Peyer's patch (tissue), 4 donors: ENCODE data around the gene TMCO4. TPM values are rescaled to one million over a fixed set of nuclear protein-coding genes. Genes with fewer than 3 reads are reported as not detected.

Experiments
- DNase-seq, 3 donors: peaks; one replicate each; pipeline ENCODE4 v3.0.0-alpha.2; 2017 to 2019
- H3K27ac ChIP-seq, 4 donors: fragments of 200-600 bp; sonication (generic); one replicate each; pipeline ENCODE4 v1.5.1; 2016 to 2019
- H3K27me3 ChIP-seq, 2 donors: fragments of 200-600 bp; sonication (generic); one replicate each; pipeline ENCODE4 v1.5.1; 2019
- H3K36me3 ChIP-seq, 3 donors: fragments of 200-600 bp; sonication (generic); one replicate each; pipeline ENCODE4 v1.5.1; 2016 to 2019
- H3K4me1 ChIP-seq, 4 donors: fragments of 200-600 bp; sonication (generic); one replicate each; pipeline ENCODE4 v1.5.1; 2016 to 2019
- H3K4me3 ChIP-seq, 4 donors: fragments of 200-600 bp; sonication (generic); 1 replicate in 3 of 4; 2 replicates in 1 of 4; pipeline ENCODE4 v1.5.1; 2016 to 2019; ENCODE audit warnings: mild to moderate bottlenecking in 1 of 4
- H3K9me3 ChIP-seq, 4 donors: fragments of 200-600 bp; sonication (generic); one replicate each; pipeline ENCODE4 v1.5.1; 2016 to 2019; ENCODE audit warnings: mild to moderate bottlenecking in 1 of 4
- POLR2A ChIP-seq, 2 donors: fragments of 450-650 bp; IDR thresholded peaks; one replicate each; pipeline ENCODE4 v1.5.1; 2017; ENCODE audit warnings: antibody characterized with exemption in 2 of 2, mild to moderate bottlenecking in 2 of 2, moderate library complexity in 2 of 2
- total RNA-seq, 4 donors: library from RNA; depleted of rRNA; stranded (reverse); fragments of >200 nt; gene quantifications; one replicate each; pipeline ENCODE4 v1.1.0, GENCODE V29; 2016
- TF ChIP-seq, protein P1 (sequence below), 6 experiments: fragments of 450-650 bp in 4 of 6; fragments of 200-600 bp in 2 of 6; sonication (generic) in 1 of 6; IDR thresholded peaks; one replicate each; pipeline ENCODE4 v1.5.1; 2017 to 2019; ENCODE audit warnings: antibody characterized with exemption in 6 of 6, mild to moderate bottlenecking in 3 of 6, moderate library complexity in 1 of 6

Gene TMCO4
- total RNA-seq, 4 donors from 2014 or later: 13.5 to 40.4 (median 26.1) TPM

DNA sequence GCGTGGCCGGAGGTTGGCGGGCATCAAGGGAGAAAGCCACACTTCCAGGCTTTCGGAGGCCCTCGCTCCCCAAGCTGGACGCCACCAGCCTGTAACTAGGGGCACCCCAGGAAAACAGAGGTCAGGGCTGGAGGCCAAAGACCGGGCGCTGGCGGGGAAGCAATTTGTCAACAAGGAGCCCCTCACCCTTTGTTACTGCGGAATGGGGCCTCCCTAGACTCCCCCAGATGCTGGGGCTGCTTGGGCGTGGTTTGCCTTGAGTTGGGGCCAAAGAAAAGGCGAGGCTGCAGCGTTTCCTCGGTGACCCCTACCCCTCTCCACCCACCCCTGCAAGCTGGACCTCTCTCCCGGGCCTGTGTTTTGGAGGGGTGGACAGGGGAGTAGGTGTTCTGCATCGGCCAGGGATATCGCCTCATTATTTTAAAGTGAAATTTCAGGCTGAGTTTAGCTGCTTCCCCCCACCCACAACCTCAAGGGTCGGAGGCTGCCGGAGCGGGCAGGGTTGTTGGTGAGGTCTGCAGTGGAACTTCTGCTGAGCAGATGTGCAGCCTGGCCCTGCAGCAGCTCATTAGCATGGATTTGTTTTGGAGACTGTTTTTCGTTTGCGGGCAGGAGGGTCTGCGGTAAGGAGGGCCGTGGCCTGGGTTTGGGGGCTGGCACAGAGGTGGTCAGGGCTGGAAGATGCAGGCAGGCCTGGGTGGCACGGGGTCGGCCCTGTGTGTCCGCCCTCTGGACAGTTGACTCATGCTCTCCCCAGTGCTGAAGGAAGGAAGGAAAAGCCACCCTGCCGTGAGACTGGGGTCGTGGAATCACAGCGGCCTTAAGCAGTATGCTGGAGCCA lies 154.1 kb downstream of the TMCO4 start:
- Histone ChIP-seq H3K4me1 (peaks cover 2 to 58% (median 9%) of the 10 kb centered on the region in 4 donors), H3K9me3 (no peaks in the 10 kb centered on the region), H3K27me3 (no peaks in the 10 kb centered on the region), H3K36me3 (no peaks in the 10 kb centered on the region), H3K27ac (peak overlapping the region; percentile 75 to 99 (median 95)), H3K4me3 (peak overlapping the region; percentile 63 to 91 (median 80))
- no peak for TF ChIP-seq POLR2A (IDR thresholded peaks at IDR 0.05)
- DNase-seq: no peak

DNA sequence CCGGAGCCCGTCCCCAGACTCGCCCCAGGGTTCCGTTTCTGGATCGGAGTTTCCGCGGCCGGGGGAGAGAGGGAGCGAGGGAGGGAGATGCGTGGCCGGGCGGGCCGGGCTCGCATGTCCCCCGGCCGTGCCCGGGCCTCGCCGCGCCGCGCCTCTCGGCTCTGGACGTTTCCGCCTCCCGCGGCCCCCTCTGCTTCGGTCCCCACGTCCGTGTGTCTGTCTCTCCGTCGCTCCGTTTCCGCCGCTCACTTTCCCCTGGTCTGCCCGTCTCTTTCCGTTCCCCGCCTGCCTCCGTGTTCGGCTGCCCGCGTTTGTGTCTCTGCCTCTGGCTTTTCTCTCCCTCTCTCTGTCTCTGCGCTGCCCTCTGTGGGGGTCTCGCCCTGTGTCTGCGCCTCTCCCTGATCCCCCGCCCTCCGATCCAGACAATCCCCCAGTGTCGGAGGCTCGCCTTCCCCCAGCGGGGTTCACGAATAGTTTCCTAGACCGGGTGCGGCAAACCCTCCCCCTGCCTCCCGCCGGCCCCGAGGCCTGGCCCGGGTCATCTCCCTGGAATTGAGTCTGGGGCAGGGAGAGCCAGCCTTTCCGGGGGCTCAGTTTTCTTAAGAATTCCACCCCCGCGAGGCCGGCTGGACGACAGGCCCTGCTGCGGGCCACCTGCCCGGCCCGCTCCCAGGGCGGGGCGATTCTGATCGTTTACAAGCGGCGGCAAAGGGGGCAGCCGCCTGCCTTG lies 154.9 kb downstream of the TMCO4 start:
- H3K4me1 ChIP-seq: peaks cover 0 to 55% (median 9%) of the 10 kb centered on the region in 4 donors
- H3K27ac ChIP-seq: peak overlapping the region; percentile 75 to 99 (median 95)
- H3K27me3 ChIP-seq: no peaks in the 10 kb centered on the region
- no peaks in the 10 kb centered on the region for H3K9me3 ChIP-seq
- DNase-seq: peak; percentile 23 to 73 (median 67)
- peak in 1 of 2 donors; percentile 30 for TF ChIP-seq POLR2A (IDR thresholded peaks at IDR 0.05)
- TF ChIP-seq, protein P1, sequence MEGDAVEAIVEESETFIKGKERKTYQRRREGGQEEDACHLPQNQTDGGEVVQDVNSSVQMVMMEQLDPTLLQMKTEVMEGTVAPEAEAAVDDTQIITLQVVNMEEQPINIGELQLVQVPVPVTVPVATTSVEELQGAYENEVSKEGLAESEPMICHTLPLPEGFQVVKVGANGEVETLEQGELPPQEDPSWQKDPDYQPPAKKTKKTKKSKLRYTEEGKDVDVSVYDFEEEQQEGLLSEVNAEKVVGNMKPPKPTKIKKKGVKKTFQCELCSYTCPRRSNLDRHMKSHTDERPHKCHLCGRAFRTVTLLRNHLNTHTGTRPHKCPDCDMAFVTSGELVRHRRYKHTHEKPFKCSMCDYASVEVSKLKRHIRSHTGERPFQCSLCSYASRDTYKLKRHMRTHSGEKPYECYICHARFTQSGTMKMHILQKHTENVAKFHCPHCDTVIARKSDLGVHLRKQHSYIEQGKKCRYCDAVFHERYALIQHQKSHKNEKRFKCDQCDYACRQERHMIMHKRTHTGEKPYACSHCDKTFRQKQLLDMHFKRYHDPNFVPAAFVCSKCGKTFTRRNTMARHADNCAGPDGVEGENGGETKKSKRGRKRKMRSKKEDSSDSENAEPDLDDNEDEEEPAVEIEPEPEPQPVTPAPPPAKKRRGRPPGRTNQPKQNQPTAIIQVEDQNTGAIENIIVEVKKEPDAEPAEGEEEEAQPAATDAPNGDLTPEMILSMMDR (IDR thresholded peaks at IDR 0.05): no peak
- no peaks in the 10 kb centered on the region for H3K36me3 ChIP-seq
- peak overlapping the region; percentile 63 to 91 (median 80) for H3K4me3 ChIP-seq

GRCh38 chr1:19644395-19644680 lies 155.4 kb downstream of the TMCO4 start:
- Histone ChIP-seq H3K4me1 (peaks cover 0 to 50% (median 9%) of the 10 kb centered on the region in 4 donors), H3K9me3 (no peaks in the 10 kb centered on the region), H3K27ac (peak overlapping the region; percentile 75 to 99 (median 95)), H3K4me3 (peak overlapping the region; percentile 63 to 91 (median 80)), H3K36me3 (no peaks in the 10 kb centered on the region), H3K27me3 (no peaks in the 10 kb centered on the region)
- DNase-seq: no peak
- TF ChIP-seq POLR2A (IDR thresholded peaks at IDR 0.05): no peak
- TF ChIP-seq, protein P1 (IDR thresholded peaks at IDR 0.05): no peak

DNA sequence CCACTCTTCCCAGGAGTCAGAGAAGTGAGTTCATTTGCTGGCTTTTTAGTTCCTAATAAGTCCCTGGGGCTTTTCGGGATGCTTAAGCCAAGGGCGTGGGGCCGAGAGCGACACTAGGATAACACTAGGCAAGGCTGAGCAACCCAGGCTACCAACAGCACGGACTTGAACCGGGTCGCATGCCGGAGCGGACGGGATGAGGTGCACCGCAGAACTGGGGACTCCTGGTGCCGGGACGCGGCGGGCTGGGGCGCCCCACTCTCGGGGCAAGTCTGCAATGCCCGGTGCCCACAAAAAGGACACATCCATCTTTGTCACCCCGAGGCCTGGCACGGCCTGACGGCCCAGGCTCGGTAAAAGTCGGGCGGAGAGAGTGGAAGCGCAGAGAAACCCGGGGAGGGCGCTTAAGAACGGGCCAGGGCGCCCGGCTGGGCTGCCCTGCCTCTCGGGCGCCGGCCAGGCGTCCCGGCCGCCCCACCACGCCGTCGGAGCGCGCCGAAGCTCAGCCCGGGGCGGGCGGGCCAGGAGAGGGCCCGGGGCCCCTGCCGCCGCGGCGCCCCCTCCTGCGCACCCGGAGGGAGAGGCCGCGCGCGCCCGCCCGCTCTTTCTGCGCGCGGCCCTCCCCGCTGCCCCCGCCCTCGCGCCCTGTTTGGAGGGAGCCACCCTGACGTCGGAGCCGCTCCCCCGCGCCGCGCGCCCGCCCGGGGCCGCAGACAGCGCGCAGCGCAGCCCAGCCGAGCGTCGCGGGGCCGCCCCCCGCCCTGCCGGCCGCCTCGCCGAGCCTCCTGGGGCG lies 155.9 kb downstream of the TMCO4 start, which contains the start of gene NBL1:
Gene NBL1 (plus strand): TSS at position 710 of the 793 bp plus-strand sequence. CDS start 10,720 bp downstream, outside the sequence.
- H3K4me1 ChIP-seq: peaks cover 0 to 48% (median 9%) of the 10 kb centered on the region in 4 donors
- no peaks in the 10 kb centered on the region for H3K9me3 ChIP-seq
- peak within 1 kb of the TSS; percentile 75 to 99 (median 95) for H3K27ac ChIP-seq
- H3K4me3 ChIP-seq: peak within 1 kb of the TSS; percentile 63 to 91 (median 80)
- peak; percentile 34 to 90 (median 84) for DNase-seq
- no peaks in the 10 kb centered on the region for H3K36me3 ChIP-seq
- no peaks in the 10 kb centered on the region for H3K27me3 ChIP-seq
- TF ChIP-seq, protein P1 (IDR thresholded peaks at IDR 0.05): peak in 2 of 6 experiments; percentile 1 to 11
- TF ChIP-seq POLR2A (IDR thresholded peaks at IDR 0.05): peak in 1 of 2 donors; percentile 78

- TF ChIP-seq, protein P1 (IDR thresholded peaks at IDR 0.05): peak in 4 of 6 experiments; percentile 9 to 67 (median 60)
- peak; percentile 70 to 92 for TF ChIP-seq POLR2A (IDR thresholded peaks at IDR 0.05)
- DNase-seq: peak in 2 of 3 donors; percentile 86 to 88
These were observed 156.6 kb downstream of the TMCO4 start for GRCh38 chr1:19643121-19643520.

More at GRCh38 chr1:19643121-19643520, 156.6 kb downstream of the TMCO4 start:
- Histone ChIP-seq H3K4me3 (peak overlapping the region in 3 of 4 donors; percentile 34 to 91 (median 90)), H3K4me1 (peaks cover 0 to 41% (median 8%) of the 10 kb centered on the region in 4 donors), H3K27ac (peak overlapping the region; percentile 75 to 99 (median 92)), H3K9me3 (no peaks in the 10 kb centered on the region), H3K27me3 (no peaks in the 10 kb centered on the region), H3K36me3 (no peaks in the 10 kb centered on the region)
